MM.1S (cell line): ENCODE data around the gene TP53BP2.

Source experiments
- DNase-seq: peaks from one replicate; pipeline ENCODE4 v3.0.0-alpha.2; 2015
- H2AFZ ChIP-seq: fragments of 300-600 bp; sonication (generic); 2 replicates; pipeline ENCODE4 v1.6.0; 2016; ENCODE audit warnings: antibody characterized with exemption, low read length
- H3F3A ChIP-seq: fragments of 300-600 bp; sonication (generic); 2 replicates; pipeline ENCODE4 v1.6.1; 2016; ENCODE audit warnings: mild to moderate bottlenecking, antibody characterized with exemption, low read length, moderate library complexity, mixed read lengths; ENCODE audit not compliant: insufficient read depth
- H3K27ac ChIP-seq: fragments of 300-600 bp; sonication (generic); 2 replicates; pipeline ENCODE4 v1.5.1; 2016; ENCODE audit warnings: mild to moderate bottlenecking, low read length
- H3K27me3 ChIP-seq: fragments of 300-600 bp; sonication (generic); replicated peaks from 2 replicates; pipeline ENCODE4 v1.6.0; 2016; ENCODE audit warnings: low read length; ENCODE audit not compliant: insufficient read depth
- H3K36me3 ChIP-seq: fragments of 300-600 bp; sonication (generic); replicated peaks from 2 replicates; pipeline ENCODE4 v1.6.1; 2016; ENCODE audit warnings: mild to moderate bottlenecking, low read length, mixed read lengths; ENCODE audit not compliant: insufficient read depth
- H3K4me1 ChIP-seq: fragments of 300-600 bp; sonication (generic); 2 replicates; pipeline ENCODE4 v1.6.1; 2016; ENCODE audit warnings: low read length, mixed read lengths
- H3K4me2 ChIP-seq: fragments of 300-600 bp; sonication (generic); 2 replicates; pipeline ENCODE4 v1.6.0; 2016; ENCODE audit warnings: low read depth, low read length
- H3K4me3 ChIP-seq: fragments of 300-600 bp; sonication (generic); 2 replicates; pipeline ENCODE4 v1.5.1; 2016; ENCODE audit warnings: low read length, mixed read lengths
- H3K79me2 ChIP-seq: fragments of 300-600 bp; sonication (generic); 2 replicates; pipeline ENCODE4 v1.6.1; 2016; ENCODE audit warnings: mixed run types, low read length, mixed read lengths
- H3K9ac ChIP-seq: fragments of 300-600 bp; sonication (generic); 2 replicates; pipeline ENCODE4 v1.6.1; 2016; ENCODE audit warnings: low read length, mixed read lengths
- H3K9me2 ChIP-seq: fragments of 300-600 bp; sonication (generic); replicated peaks from 2 replicates; pipeline ENCODE4 v1.6.1; 2016; ENCODE audit warnings: mild to moderate bottlenecking, low read length, mixed read lengths; ENCODE audit not compliant: insufficient read depth
- H3K9me3 ChIP-seq: fragments of 300-600 bp; sonication (generic); replicated peaks from 2 replicates; pipeline ENCODE4 v1.6.1; 2016; ENCODE audit warnings: mild to moderate bottlenecking, low read length, mixed read lengths; ENCODE audit not compliant: insufficient read depth
- H4K20me1 ChIP-seq: fragments of 300-600 bp; sonication (generic); 2 replicates; pipeline ENCODE4 v1.6.1; 2016; ENCODE audit warnings: mild to moderate bottlenecking, low read length, moderate library complexity, mixed read lengths; ENCODE audit not compliant: insufficient read depth
- CTCF ChIP-seq: fragments of 300-600 bp; sonication (generic); IDR thresholded peaks from 2 replicates; pipeline ENCODE4 v1.5.1; 2016; ENCODE audit warnings: antibody characterized with exemption, low read length, mixed read lengths
- EZH2 ChIP-seq: fragments of 300-600 bp; sonication (generic); optimal IDR thresholded peaks from 2 replicates; pipeline ENCODE3; 2017; ENCODE audit warnings: low read depth, mild to moderate bottlenecking, antibody characterized with exemption, low read length, mixed read lengths
- EZH2phosphoT487 ChIP-seq: fragments of 300-600 bp; sonication (generic); IDR thresholded peaks from 2 replicates; pipeline ENCODE4 v1.6.1; 2018; ENCODE audit warnings: antibody characterized with exemption, low read length

Gene TP53BP2

GRCh38 chr1:223824287-223824686 lies 21.5 kb downstream of the TP53BP2 start:
- TF ChIP-seq EZH2 (no peak), EZH2phosphoT487 (no peak), CTCF (no peak)
- Histone ChIP-seq H3K4me3 (no peak overlapping the region), H3K27me3 (no peaks in the 10 kb centered on the region), H3K36me3 (no peaks in the 10 kb centered on the region), H3K4me2 (no peak overlapping the region), H3F3A (no peaks in the 10 kb centered on the region), H3K79me2 (peaks cover 64% of the 10 kb centered on the region), H3K9me2 (no peaks in the 10 kb centered on the region), H4K20me1 (0 out of 2 replicates have a peak, but pooled peaks cover 3% of the 10 kb centered on the region), H3K9me3 (no peaks in the 10 kb centered on the region), H3K9ac (no peak overlapping the region), H3K4me1 (0 out of 2 replicates have a peak, but pooled peaks cover 6% of the 10 kb centered on the region), H3K27ac (no peak overlapping the region), H2AFZ (no peak overlapping the region)
- DNase-seq, result no peak

- Histone ChIP-seq H3F3A (no peaks in the 10 kb centered on the region), H3K4me1 (0 out of 2 replicates have a peak, but pooled peaks cover 6% of the 10 kb centered on the region), H3K9me2 (no peaks in the 10 kb centered on the region), H3K4me2 (no peak overlapping the region), H3K9ac (no peak overlapping the region), H2AFZ (no peak overlapping the region), H3K27me3 (no peaks in the 10 kb centered on the region), H3K9me3 (no peaks in the 10 kb centered on the region), H3K4me3 (no peak overlapping the region), H3K27ac (no peak overlapping the region), H3K36me3 (no peaks in the 10 kb centered on the region), H3K79me2 (peaks cover 38% of the 10 kb centered on the region), H4K20me1 (0 out of 2 replicates have a peak, but pooled peaks cover 3% of the 10 kb centered on the region)
- TF ChIP-seq CTCF (no peak), EZH2 (no peak), EZH2phosphoT487 (no peak)
- DNase-seq, result no peak
Measured at GRCh38 chr1:223820971-223821370, 24.8 kb downstream of the TP53BP2 start.

DNA sequence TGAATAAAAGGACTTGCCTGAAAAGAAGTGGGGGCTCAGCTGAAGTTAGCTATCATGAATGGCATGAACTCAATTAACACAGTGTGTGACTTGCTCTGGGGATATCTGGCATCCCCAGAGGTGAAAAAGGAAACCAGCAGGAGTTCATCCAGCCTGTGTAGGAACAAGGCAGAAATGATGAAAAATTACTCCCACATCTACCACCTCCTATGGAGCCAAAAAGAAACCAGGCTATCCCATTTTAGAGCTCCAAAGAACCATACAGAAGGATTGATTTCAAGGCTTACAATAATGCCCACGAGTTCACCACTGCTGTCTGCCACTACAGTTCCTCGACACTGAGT lies 25.3 kb downstream of the TP53BP2 start:
- Histone ChIP-seq H4K20me1 (0 out of 2 replicates have a peak, but pooled peaks cover 3% of the 10 kb centered on the region), H3K36me3 (no peaks in the 10 kb centered on the region), H3K4me3 (no peak overlapping the region)

More for the DNA sequence above, 25.3 kb downstream of the TP53BP2 start:
- H3K27me3 ChIP-seq, result no peaks in the 10 kb centered on the region
- H3K9ac ChIP-seq, result no peak overlapping the region
- no peak overlapping the region for H3K4me2 ChIP-seq
- 0 out of 2 replicates have a peak, but pooled peaks cover 1% of the 10 kb centered on the region for H3K4me1 ChIP-seq
- H2AFZ ChIP-seq, result no peak overlapping the region
- no peak for DNase-seq
- H3K9me3 ChIP-seq, result no peaks in the 10 kb centered on the region
- no peak for TF ChIP-seq CTCF
- no peak for TF ChIP-seq EZH2phosphoT487
- no peak for TF ChIP-seq EZH2
- H3K9me2 ChIP-seq, result no peaks in the 10 kb centered on the region
- no peak overlapping the region for H3K27ac ChIP-seq
- peaks cover 33% of the 10 kb centered on the region for H3K79me2 ChIP-seq
- H3F3A ChIP-seq, result no peaks in the 10 kb centered on the region
